Tibial nerve (tissue), 4 donors: ENCODE results near the gene PGF.

Experiments
- EP300 ChIP-seq, 2 donors: sonication (generic); formaldehyde crosslinking; IDR thresholded peaks; one replicate each; pipeline ENCODE4 v1.6.1; 2017; ENCODE audit warnings: antibody characterized with exemption in 2 of 2, mild to moderate bottlenecking in 1 of 2
- TF ChIP-seq, protein P1 (sequence below), 5 experiments: fragments of 200-600 bp in 3 of 5; fragments of 450-650 bp in 2 of 5; sonication (generic) in 3 of 5; IDR thresholded peaks; one replicate each; pipeline ENCODE4 v1.5.1; 2016 to 2019; ENCODE audit warnings: antibody characterized with exemption in 5 of 5, mild to moderate bottlenecking in 3 of 5, moderate library complexity in 2 of 5

DNA sequence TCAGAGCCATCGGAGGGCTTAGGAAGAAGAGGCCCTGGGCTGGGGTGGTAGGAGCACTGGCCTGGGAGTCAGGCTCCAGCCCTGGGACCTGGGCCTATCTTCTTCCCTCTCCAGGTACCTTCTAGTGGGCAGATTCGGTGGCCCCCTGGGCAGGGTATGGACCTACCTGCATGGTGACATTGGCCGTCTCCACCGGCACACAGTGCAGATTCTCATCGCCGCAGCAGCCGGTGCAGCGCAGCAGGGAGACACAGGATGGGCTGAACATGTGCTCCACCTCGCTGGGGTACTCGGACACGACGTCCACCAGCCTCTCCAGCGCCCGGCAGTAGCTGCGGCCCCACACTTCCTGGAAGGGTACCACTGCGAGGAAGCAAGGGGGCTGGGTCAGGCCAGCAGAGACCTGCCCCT is 6.2 kb downstream of the PGF start:
- no peak for TF ChIP-seq EP300 (IDR thresholded peaks at IDR 0.05)
- TF ChIP-seq, protein P1, sequence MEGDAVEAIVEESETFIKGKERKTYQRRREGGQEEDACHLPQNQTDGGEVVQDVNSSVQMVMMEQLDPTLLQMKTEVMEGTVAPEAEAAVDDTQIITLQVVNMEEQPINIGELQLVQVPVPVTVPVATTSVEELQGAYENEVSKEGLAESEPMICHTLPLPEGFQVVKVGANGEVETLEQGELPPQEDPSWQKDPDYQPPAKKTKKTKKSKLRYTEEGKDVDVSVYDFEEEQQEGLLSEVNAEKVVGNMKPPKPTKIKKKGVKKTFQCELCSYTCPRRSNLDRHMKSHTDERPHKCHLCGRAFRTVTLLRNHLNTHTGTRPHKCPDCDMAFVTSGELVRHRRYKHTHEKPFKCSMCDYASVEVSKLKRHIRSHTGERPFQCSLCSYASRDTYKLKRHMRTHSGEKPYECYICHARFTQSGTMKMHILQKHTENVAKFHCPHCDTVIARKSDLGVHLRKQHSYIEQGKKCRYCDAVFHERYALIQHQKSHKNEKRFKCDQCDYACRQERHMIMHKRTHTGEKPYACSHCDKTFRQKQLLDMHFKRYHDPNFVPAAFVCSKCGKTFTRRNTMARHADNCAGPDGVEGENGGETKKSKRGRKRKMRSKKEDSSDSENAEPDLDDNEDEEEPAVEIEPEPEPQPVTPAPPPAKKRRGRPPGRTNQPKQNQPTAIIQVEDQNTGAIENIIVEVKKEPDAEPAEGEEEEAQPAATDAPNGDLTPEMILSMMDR (IDR thresholded peaks at IDR 0.05), result no peak
